Stimulated activated CD4-positive, alpha-beta T cell treated with anti-CD3 and anti-CD28 coated beads, TNF-alpha, amount 100 ng/mL, for 4 hours (primary cell): ENCODE data around the gene DENND6B.
"Not testable (repeated sequence)": the region's sequence is repeated elsewhere in the genome, so short reads cannot be mapped to it uniquely, and the experiment has no call there.

Experiments
- DNase-seq, 3 experiments: peaks; one replicate each; pipeline ENCODE4 v3.0.0-alpha.2; 2020; ENCODE audit warnings: low read depth in 3 of 3

DENND6B gene

DNA sequence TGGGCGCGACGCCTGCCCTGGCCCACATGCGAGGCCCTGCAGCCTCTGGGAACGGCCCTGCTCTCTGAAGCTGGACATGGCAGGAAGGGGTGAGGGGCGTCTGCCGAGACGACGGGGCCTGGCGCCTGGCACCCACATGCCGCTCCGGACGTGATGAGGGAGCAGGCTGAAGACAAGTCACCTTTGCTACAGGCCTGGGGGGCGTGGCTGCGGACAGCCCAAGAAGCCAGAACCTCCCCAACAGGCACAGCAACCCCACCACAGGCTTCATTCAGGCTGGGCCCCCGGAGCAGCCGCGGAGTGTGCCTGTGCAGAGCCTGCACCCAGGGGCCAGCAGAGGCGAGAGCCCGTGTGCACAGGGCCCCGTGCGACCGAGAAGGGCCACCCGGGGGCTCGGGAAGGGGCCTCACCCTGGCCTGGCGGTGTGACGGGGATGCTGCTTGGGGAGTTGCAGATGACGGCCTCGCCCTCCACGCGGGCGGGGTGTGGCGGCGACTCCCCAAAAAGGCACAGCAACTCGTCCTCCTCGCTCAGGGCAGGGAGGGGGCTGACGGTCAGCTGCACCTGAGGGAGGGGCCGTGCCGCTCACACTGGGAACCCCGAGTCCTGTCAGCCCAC lies 40.0 kb downstream of the DENND6B start:
- no peak for DNase-seq

DNA sequence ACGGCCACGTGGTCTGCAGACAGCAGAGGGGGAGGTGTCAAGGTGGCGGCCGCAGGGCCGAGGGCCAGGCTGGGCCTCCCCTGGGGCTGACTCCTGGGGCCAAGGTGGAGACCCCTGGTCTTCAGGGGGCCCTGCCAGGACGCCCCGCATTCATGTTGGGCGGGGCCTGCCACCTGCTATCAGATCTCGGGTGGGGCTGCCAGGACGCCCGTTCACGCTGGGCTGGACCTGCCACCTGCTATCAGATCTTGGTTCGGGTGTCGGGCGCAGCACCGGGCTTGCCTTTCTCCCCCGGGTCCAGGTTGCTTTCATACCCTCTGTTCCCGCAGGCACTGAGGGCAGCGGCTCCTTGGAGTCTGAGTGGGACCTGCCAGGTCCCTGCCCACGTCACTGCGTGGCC lies 40.5 kb downstream of the DENND6B start:
- no peak for DNase-seq

DNA sequence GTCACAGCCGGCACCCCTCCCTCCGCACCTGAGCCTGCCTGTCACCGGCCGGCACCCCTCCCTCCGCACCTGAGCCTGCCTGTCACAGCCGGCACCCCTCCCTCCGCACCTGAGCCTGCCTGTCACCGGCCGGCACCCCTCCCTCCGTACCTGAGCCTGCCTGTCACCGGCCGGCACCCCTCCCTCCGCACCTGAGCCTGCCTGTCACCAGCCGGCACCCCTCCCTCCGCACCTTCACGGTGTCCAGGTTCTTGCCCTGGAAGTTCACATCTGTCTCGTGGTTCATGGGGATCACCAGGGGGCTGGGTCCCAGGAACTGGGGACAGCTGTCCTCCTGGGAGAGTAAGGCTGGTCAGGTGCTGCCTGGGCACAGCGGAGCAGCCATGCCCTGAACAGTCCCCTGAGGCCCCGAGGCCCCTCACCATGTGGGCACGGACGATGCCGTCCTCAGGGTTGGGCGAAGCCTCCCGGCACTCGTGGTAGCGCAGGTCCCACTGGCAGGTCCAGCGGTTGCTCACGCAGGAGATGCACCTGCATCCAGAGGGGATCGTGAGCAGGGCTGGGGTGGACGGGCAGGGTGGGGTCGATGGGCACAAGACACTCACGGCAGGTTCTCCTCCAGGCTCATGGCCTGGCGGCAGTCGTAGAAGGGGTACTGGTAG lies 41.1 kb downstream of the DENND6B start:
- DNase-seq, result no peak

DNA sequence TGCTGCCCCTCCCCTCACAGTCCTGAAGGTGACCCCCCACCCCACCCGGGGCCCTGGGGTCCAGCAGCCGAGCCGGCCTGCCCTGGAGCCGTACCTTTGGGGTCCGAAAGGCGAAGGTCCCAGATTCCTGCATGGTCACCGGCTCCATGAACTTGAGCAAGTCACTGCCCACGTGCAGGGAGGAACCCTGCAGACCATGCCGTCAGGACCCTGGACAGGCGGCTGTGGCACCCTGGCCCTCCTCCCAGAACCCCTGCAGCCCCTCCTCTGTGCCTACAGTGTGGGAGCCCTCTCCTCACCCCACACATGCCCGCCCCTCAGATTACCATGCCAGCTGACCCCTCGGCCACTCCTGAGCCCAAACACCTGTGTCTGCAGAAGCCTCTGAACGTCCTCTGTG lies 42.3 kb downstream of the DENND6B start:
- DNase-seq, result no peak

DNA sequence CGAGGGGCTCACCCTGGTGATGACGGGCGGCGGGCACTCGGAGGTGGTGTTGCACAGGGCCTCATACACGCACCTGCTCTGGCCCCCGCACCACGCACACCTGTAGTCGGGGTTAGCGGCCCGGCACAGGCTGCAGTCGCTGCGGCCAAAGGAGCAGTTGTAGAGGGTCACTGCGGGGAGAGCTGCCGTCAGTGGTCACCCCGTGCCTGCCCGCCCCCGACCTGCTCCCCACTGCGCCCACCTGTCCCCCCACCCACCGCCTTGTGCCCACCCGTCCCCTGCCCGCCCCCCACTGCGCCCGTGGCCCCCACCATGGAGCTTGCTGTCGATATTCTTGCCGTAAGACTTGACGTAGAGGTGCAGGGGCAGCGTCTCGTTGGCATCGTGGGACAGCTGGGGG lies 43.0 kb downstream of the DENND6B start:
- no peak for DNase-seq

DNA sequence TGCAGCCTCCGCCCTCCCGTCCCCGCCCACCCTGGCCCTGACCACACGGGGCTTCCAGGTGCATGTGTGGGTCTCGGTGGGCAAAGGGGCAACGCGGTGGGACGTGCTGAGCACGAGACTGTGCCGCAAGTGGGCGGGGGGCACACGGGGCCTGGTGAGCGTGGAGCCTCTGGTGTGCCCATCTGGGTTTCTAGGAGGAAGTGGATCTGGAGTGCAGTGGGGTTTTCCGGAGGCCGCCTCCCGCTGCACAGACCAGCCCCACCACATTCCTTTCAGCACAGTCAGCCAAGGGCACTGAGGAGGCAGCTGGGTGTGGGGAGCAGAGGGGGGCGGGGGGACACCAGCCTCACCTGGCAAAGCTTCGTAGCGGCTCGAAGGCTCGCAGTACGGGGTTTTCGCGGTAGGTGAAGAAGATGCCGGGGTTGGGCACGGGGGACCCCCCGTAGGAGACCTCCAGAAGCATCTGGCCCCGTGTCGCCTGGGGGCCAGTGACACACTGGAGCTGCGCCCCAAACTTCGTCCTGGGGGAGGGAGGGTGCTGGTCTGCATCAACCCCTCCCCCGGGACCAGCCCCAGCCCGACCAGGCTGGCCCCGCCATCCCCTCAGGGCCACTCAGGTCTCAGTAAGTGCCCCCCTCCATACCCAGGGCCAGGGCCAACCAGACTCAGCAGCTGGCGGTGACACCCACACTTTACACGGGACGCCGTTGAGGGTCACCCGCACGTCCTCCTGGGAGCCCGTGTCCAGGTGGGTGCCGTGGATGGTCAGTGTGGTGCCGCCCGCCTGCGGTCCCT lies 44.3 kb downstream of the DENND6B start:
- DNase-seq, result no peak

DNA sequence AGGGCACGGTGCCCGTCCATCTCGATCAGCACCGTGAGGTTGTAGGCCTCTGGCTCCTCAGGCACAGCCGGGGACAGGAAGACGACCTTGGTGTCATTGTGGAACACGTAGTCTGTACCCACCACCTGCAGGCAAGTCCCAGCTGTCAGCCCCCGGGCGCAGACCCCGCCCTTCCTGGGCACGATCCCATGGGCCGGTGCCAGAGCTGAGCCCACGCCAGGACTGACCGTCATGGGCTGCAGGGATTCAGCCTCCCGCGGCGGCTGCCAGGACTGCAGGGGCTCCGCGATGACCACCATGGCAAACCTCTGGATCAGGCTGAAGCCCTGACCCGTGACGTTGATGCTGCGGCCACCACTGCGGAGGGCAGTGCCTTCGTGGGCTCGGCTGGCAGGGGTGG lies 44.9 kb downstream of the DENND6B start:
- no peak for DNase-seq

DNA sequence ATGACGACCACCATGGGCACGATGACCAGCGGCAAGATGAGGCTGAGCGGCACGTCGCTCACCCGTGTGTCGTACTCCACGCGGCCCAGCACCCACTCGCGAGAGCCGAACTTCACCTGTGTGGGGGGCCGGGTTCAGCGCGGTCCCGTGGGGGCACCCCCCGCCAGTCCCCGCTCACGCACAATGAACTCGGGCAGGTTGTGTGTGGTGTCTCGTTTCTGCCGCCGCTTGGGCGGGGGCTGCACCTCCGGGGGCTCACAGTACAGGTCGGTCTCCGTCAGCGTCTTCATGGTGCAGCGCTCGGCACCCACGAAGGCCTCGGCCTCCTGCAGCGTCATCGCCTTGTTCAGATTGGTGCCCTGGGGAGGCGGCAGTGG lies 45.4 kb downstream of the DENND6B start:
- no peak for DNase-seq

DNA sequence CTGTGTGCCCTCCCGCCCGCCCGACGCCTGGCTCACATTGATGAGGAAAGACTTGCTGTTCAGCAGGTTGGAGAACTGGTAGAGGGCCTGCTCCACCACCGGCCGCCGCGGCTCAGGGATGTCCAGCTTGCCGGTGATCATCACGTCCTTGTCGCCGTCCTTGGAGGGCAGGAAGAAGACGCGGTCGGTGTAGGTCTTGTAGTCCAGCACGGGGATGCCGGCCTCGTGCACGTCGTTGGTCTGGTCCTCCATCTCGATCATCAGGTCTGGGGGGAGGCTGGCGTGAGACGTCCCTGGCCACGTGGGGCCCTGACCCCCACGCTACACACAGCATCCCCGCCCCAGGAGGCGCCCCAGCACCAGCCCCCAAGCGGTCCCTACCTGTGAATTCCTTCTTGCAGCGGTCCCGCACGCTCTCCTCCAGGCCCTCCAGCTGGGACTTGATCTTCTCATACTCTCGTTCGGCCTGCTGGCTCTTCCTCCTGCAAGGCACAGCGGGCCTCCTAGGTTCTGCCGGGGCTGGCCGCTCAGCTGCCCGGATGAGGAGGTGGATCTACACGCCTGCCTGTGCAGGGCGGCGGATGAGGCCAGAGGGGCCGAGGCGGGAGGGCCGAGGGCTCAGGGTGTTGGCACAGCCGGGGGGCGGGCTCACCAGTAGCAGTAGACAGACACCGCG lies 46.0 kb downstream of the DENND6B start:
- DNase-seq, result no peak

DNA sequence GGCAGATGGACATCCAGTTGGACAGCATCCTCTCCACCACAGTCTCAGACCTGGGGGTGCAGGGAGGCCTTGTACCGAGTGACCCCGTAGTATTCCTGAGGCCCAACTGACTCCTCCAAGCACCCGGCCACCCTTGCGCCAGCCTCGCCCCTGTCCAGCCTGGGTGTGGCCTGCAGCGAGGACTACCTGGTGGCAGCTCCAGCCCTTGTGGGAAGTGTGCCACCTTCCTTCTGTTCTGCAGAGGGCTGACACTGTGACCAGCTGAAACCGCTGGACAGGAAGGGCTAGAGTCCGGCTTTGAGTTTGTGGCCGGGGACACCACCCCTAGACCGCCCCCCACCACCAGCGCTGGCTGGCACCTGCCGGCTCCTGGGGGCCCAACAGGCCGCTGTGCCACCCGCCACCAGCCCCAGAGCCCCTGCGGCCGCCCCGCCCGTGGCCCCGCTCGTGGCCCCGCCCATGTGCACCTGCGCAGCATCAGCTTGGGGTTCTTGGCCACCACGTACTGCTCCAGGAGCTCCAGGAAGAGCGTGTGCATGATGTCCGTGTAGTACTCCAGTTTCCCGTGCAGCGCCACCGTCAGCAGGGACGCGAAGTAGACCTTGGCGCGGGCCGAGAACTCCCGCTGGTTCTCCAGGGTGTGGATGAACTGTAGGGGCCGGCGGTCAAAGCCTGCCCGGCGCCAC lies 46.6 kb downstream of the DENND6B start:
- DNase-seq, result no peak

DNA sequence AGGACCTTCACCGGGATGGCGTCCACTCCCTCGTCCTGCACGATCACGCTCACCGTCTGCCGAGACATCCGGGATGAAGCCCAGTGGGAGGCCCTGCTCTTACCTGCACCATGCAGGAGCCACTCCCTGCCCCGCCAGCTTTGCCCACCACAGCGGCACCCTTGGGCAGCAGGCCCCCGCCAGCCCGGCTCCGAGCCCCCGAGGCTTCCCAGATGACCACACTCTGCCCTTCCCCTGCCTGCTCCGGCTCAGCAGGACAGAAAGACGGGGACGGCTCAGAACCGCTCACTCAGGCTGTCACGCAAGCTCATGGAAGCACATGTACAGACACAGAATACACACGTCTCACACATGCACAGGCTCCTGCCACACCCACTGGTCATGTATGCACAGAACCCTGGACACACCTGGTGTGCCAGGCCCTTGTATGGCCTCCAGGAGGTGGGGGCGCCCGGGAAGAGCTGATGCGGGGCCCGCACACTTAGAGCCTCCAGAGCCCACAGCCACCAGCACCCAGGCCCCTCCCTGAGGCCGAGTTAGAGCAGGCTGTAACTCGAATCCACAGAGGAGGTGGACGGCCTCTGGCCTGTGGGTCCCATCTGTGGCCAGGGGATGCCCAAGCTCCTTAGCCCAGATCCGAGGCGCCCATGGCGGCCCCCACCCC lies 47.7 kb downstream of the DENND6B start:
- DNase-seq, result no peak

DNA sequence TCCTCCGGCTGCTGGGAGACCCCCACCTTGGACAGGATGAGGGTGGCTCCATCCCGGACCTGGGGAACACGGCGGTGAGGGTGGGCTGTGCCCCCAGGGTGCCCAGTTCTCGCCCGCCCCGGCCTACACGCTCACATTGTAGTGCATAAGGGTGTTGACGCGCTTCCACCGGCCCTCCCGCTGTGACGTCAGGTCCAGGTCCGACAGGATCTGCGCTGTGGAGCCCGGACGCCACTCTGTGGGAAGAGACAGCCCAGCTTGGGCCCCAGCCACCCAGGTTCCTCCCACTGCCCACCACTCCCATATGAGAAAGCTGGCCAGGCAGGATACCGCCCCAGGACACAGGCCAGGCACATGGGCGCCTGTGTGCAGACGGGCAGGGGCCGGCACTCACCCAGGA lies 48.4 kb downstream of the DENND6B start:
- no peak for DNase-seq

DNA sequence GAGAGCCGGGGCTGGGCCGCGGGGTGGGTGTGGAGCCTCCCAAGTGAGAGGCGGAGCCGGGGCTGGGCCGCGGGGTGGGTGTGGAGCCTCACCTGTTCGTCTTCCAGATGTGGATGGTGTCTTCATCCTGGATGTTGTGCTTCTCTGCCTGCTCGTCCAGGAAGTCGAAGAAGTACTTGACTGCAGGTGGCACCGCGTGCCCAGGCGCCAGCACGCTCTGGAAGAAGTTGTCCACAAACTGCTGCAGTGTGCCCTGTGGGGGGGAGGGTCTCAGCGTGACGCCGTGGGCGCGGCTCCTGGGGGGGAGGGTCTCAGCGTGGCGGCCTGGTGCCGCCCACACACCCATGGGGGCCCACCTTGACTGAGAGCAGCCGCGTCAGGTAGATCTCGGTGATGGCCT lies 49.1 kb downstream of the DENND6B start:
- no peak for DNase-seq

DNA sequence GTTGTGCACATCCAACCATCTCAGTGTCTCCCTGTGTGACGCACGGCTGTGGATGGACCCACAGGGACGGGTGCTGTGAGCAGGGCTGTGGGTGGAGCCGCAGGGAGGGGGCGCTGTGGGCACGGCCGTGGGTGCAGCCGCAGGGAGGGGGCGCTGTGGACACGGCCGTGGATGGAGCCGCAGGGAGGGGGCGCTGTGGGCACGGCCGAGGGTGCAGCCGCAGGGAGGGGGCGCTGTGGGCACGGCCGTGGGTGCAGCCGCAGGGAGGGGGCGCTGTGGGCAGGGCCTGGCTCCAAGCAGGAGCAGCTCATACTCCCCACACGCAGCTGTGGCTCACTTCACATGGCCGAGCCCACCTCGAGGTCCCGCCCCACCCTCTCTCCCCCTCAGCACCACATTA lies 50.7 kb downstream of the DENND6B start:
- no peak for DNase-seq

DNA sequence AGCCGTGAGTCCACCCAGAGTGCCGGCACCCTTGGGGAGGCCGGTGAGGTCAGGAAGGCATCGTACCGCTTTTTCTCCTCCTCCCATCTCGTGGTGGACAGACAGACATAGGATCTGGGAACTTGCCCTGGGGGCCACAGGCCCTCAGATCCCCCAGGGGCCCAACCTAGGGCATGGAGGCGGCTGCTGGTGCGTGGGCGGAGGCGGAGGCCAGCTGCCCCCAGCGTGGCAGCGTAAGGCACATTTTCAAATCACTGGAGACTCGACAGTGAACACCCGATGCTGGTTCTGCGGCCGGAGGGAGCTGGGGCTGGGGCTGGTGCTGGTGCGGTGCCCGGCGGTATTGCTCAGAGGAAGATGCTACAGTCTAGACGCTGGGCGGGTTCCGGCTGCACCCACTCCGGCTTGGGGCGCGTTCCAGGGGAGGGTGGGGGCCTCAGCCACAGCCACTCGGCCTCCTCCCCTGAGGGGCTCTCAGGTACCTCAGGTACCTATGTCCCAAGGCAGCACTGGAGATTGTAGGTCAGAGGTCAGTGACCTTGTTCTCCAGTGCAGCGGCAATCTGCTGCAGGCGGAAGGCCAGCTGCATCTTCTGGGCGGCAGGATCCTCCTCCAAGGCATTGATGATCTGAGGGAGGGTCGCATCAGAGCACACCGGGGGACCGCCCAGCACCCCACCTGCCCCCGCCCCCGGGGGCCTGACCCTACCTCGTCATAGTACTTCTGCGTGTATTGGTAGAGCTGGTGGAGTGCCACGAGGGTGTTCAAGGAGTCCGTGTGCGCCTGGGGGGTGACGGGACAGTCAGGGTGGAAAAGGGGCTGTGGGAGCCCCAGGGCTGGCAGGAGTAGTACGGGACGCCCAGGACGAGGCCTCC lies 51.4 kb downstream of the DENND6B start:
- DNase-seq, result no peak

DNA sequence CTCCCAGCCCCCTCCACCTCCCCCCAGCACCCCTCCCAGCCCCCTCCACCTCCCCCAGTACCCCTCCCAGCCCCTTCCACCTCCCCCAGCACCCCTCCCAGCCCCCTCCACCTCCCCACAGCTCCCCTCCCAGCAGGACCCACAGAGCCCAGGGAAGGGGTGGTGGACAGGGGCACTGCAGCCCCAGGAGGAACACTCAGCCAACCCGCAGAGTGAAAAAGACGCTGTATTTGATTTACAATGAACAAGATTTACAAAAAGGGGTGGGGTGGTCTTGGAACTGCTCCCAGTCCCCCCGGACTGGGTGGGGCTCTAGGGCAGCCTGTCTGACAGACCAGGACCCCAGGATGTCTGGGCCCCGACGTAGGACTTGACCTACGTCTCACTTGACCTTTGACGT lies 52.0 kb downstream of the DENND6B start:
- DNase-seq, result no peak

DNA sequence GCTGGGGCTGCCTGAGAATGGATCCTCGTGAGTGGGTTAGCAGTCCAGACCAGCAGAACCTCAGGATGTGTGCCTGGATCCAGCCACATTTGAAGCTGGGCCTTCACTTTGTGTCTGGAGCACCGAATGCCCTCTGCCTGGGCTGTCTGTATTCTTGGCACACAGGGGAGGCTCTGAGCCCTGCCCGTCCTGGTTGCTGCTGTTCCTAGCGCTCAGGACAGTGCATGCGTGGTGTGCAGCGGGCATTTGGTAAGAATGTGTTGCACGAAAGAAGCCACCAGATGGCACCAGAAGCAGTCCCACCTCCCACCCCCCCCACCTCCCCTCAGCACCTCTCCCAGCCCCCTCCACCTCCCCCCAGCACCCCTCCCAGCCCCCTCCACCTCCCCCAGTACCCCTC lies 52.5 kb downstream of the DENND6B start:
- DNase-seq, result no peak

DNA sequence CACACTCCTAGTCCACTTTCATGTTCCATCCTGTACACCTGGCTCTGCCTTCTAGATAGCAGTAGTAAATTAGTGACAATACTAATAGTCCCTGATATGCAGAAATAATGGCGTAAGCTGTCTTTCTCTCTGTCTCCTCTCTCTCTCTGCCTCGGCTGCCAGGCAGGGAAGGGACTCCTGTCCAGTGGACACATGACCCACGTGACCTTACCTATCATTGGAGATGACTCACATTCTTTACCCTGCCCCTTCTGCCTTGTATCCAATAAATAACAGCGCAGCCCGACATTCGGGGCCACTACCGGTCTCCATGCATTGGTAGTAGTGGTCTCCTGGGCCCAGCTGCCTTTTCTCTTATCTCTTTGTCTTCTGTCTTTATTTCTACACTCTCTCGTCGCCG lies 53.0 kb downstream of the DENND6B start:
- not testable (repeated sequence) for DNase-seq

DNA sequence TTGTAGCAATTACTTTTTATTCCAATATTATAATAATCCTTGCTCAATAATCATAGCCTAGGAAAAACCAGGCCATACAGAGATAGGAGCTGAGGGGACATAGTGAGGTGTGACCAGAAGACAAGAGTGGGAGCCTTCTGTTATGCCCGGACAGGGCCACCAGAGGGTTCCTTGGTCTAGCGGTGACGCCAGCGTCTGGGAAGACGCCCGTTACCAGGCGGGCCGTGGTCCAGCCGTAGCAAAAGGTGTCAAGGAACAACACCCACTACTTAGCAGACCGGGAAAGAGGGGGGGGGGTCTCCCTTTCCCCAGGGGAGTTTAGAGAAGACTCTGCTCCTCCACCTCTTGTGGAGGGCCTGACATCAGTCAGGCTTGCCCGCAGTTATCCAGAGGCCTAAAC lies 53.5 kb downstream of the DENND6B start:
- not testable (repeated sequence) for DNase-seq

DNA sequence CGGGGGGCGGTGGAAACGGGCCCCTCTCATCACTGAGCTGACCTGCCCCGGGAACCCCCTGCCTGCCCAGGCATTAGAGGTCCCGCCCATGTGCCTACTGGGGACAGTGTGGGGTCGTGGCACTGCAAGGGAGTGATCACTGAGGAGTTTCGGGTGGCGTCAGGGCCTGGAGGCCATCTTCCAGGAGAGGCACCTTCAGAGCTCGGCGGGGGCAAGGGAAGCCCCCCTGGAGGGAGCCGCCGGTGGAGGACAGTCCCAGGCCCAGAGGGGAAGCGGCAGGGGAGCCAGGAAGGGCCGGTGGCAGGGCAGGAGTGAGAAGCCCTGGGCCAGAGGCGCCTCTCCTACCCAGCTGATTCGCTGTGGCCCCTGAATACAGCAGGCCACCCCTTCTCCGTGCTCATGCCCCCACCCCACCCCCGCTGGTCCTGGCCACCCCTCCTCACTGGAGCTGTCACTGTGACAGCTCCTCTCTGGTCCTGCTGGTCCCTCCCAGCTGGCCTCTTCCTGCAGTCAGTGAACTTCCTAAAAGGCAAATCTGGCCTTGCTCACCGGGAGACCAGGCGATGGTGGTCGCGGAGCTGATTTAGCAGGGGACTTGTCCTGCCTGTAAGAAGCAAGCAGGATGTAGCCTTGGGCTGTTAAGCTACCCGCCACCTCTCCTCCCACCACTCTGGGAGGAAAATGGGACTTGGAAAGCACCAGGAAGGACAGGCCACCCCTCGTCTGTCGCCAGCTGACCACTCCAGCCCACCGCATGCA lies 54.6 kb downstream of the DENND6B start:
- DNase-seq, result no peak
